Tibial artery (tissue), 4 donors: Measurements from ENCODE around the gene DAPK2.

Experiments used
- DNase-seq, 2 donors: peaks; one replicate each; pipeline ENCODE4 v3.0.0-alpha.2; 2019
- H3K27ac ChIP-seq, 2 donors: fragments of 200-600 bp; sonication (generic) in 1 of 2; 1 replicate in 1 of 2; 2 replicates in 1 of 2; pipeline ENCODE4 v1.5.1; 2018 to 2019; ENCODE audit warnings: mild to moderate bottlenecking in 1 of 2
- H3K27me3 ChIP-seq, 2 donors: fragments of 200-600 bp; sonication (generic) in 1 of 2; one replicate each; pipeline versions ENCODE4 v1.5.1 to v1.6.0; 2016 to 2019
- H3K36me3 ChIP-seq, 3 donors: fragments of 200-600 bp; sonication (generic) in 2 of 3; one replicate each; pipeline ENCODE4 v1.5.1; 2016 to 2019; ENCODE audit warnings: mild to moderate bottlenecking in 2 of 3
- H3K4me1 ChIP-seq, 4 donors: fragments of 200-600 bp; sonication (generic) in 2 of 4; 1 replicate in 3 of 4; 2 replicates in 1 of 4; pipeline ENCODE4 v1.5.1; 2016 to 2019
- H3K4me3 ChIP-seq, 2 donors: fragments of 200-600 bp; sonication (generic) in 1 of 2; 1 replicate in 1 of 2; 2 replicates in 1 of 2; pipeline ENCODE4 v1.5.1; 2018 to 2019; ENCODE audit warnings: mild to moderate bottlenecking in 2 of 2
- H3K9me3 ChIP-seq, 3 donors: fragments of 200-600 bp; sonication (generic) in 1 of 3; one replicate each; pipeline ENCODE4 v1.5.1; 2016 to 2019
- intact Hi-C: fragments of 100-400 bp; cut with DNase I; formaldehyde crosslinking; loops from one replicate; pipeline ENCODE4 v1.15.0; 2023; ENCODE audit warnings: low total_unique reads
- TF ChIP-seq, protein P1 (sequence below), 2 experiments: fragments of 200-600 bp in 1 of 2; fragments of 450-650 bp in 1 of 2; IDR thresholded peaks; one replicate each; pipeline ENCODE4 v1.5.1; 2017 to 2019; ENCODE audit warnings: antibody characterized with exemption in 2 of 2, mild to moderate bottlenecking in 1 of 2, moderate library complexity in 1 of 2

The DAPK2 gene

DNA sequence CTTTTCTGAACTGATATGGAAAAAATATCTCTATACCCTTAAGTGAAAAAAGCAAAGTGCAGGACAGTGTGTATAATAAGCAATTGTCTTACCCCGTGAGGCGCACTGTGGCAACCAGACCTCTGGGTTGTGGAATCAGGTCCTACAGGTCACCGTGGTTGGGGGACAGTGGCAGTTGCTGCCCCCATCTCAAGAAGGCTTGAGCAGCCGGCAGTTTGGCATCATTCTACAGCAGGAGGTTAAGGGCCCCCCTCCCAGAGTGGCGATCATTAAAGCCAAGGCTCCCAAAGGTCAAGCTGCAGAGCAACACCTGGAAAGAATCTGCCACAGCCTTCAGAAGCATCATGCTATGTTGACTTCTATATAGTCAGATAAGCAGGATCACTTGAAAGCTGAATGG, 156.5 kb downstream of the DAPK2 start:
- no peak for DNase-seq
- Histone ChIP-seq H3K27ac (no peak overlapping the region), H3K27me3 (no peaks in the 10 kb centered on the region), H3K4me1 (no peaks in the 10 kb centered on the region), H3K36me3 (no peaks in the 10 kb centered on the region), H3K9me3 (no peaks in the 10 kb centered on the region), H3K4me3 (no peak overlapping the region)
- intact Hi-C loops: loop anchor here (5.0 kb wide), 1 partner anchor 133 kb away; no protein-coding TSS in a partner anchor
- TF ChIP-seq, protein P1, sequence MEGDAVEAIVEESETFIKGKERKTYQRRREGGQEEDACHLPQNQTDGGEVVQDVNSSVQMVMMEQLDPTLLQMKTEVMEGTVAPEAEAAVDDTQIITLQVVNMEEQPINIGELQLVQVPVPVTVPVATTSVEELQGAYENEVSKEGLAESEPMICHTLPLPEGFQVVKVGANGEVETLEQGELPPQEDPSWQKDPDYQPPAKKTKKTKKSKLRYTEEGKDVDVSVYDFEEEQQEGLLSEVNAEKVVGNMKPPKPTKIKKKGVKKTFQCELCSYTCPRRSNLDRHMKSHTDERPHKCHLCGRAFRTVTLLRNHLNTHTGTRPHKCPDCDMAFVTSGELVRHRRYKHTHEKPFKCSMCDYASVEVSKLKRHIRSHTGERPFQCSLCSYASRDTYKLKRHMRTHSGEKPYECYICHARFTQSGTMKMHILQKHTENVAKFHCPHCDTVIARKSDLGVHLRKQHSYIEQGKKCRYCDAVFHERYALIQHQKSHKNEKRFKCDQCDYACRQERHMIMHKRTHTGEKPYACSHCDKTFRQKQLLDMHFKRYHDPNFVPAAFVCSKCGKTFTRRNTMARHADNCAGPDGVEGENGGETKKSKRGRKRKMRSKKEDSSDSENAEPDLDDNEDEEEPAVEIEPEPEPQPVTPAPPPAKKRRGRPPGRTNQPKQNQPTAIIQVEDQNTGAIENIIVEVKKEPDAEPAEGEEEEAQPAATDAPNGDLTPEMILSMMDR (IDR thresholded peaks at IDR 0.05): no peak

DNA sequence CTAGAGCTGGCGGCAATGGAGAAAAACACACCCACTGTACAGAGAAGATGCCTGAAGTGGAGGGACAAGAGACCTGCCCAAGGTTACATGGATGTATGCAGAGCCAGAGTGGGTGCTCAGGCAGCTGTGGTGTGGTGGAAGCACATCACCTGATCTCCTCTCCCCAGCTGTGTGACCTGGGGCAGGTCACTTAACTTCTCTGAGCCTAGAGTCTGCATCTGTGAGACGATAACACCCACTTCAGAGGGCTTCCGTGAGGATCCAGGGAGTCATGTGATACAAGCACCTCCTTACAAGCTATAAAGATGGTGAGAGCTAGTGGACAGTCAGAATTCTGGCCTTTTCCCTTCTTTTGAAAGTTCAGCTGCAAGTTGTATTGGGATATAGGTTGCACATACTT, 157.5 kb downstream of the DAPK2 start:
- H3K27me3 ChIP-seq: no peaks in the 10 kb centered on the region
- intact Hi-C loops: loop anchor here (5.0 kb wide), 1 partner anchor 132 kb away; no protein-coding TSS in a partner anchor
- H3K9me3 ChIP-seq: no peaks in the 10 kb centered on the region
- TF ChIP-seq, protein P1 (IDR thresholded peaks at IDR 0.05): no peak
- peak in 1 of 2 donors; percentile 29 for DNase-seq
- no peaks in the 10 kb centered on the region for H3K4me1 ChIP-seq
- no peak overlapping the region for H3K4me3 ChIP-seq
- H3K27ac ChIP-seq: no peak overlapping the region
- H3K36me3 ChIP-seq: no peaks in the 10 kb centered on the region

DNA sequence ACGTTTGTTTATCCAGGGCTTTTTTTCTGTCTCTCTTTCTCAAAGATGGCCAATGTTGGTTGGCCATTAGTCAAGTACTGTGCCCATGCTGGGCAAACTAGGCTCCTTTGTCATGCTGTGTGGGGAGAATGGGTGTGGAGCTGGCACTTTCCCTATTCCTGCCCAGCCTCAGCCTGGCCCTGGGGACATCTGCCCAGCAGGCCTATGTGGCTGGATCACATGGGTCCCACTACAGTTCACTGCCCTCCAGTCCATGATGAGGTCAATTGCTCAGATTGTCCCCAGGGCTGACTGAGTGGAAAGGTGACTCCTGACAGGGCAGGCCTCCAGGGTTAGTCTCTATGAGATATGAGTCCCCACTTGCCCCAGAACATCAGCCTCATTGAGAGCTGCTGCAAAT, 158.1 kb downstream of the DAPK2 start:
- DNase-seq: peak in 1 of 2 donors; percentile 53
- intact Hi-C loops: loop anchor here (5.0 kb wide), 1 partner anchor 131 kb away; no protein-coding TSS in a partner anchor
- Histone ChIP-seq H3K4me1 (no peaks in the 10 kb centered on the region), H3K27ac (no peak overlapping the region), H3K27me3 (no peaks in the 10 kb centered on the region), H3K9me3 (no peaks in the 10 kb centered on the region), H3K36me3 (no peaks in the 10 kb centered on the region), H3K4me3 (no peak overlapping the region)
- TF ChIP-seq, protein P1 (IDR thresholded peaks at IDR 0.05): no peak

DNA sequence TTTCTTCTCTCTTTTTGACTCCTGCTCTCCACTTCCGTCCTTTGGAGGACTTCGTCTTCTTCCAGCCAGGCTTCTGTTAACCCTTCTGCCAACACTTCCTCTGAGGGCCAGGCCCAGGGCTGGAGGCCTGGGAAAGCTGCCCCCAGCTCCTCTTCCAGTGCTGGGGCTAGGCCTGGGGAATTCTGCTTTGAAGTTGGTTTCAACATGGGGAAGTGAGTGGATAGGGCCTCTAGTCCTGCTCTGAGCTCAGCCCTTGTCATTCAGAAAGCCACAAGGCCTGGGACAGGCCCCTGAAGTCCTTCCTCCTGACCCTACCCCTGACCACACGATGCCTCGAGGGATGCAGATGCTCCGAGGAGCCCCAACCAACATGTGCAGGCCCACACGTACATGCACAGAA, 158.7 kb downstream of the DAPK2 start:
- Histone ChIP-seq H3K36me3 (no peaks in the 10 kb centered on the region), H3K9me3 (no peaks in the 10 kb centered on the region), H3K4me1 (no peaks in the 10 kb centered on the region), H3K27me3 (no peaks in the 10 kb centered on the region), H3K27ac (no peak overlapping the region), H3K4me3 (no peak overlapping the region)
- DNase-seq: peak in 1 of 2 donors; percentile 29
- TF ChIP-seq, protein P1 (IDR thresholded peaks at IDR 0.05): no peak
- intact Hi-C loops: loop anchor here (5.0 kb wide), 1 partner anchor 130 kb away; no protein-coding TSS in a partner anchor

DNA sequence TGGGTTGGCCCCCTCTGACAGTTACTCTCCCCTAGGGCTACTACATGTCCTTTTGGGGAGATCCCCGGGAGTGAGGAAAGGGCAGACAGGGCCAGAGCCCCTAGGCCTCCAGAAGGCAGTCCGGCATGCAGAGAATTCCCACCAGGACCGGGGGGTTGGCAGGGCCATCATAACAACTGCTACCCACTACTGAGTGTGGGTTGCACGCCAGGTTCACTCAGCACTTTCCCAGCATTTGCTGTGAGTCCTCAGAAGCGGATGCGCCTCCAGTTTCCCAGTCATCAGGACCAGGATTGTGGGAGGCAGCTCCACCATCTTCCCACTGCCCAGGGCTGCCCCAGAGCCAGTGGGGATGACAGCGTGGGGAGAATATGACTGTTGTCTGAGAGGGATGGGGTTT, 161.3 kb downstream of the DAPK2 start:
- Histone ChIP-seq H3K27ac (no peak overlapping the region), H3K4me3 (no peak overlapping the region), H3K4me1 (no peaks in the 10 kb centered on the region), H3K9me3 (no peaks in the 10 kb centered on the region), H3K36me3 (no peaks in the 10 kb centered on the region), H3K27me3 (no peaks in the 10 kb centered on the region)
- TF ChIP-seq, protein P1 (IDR thresholded peaks at IDR 0.05): no peak
- intact Hi-C loops: loop anchor here (5.0 kb wide), 1 partner anchor 128 kb away; no protein-coding TSS in a partner anchor
- DNase-seq: no peak

DNA sequence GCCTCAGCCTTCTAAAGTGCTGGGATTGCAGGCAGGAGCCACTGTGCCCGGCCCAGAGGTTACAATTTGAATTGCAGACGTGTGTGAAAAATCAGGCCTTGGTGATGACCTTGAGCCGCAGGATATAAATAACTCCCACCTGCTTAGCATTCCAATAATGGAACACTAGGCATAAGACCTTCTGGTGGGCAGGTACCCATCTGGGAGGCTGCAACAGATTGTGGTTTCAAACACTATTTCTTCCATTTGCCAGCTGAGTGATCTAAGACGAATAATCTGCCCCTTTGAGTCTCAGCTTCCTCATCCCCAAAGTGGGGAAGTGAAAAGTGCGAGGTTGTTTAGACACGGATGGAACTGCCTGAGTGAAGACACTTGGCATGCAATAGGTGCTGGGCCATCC, 164.9 kb downstream of the DAPK2 start:
- no peaks in the 10 kb centered on the region for H3K4me1 ChIP-seq

More for the DNA sequence above, 164.9 kb downstream of the DAPK2 start:
- TF ChIP-seq, protein P1 (IDR thresholded peaks at IDR 0.05): no peak
- Histone ChIP-seq H3K9me3 (no peaks in the 10 kb centered on the region), H3K36me3 (no peaks in the 10 kb centered on the region), H3K27ac (no peak overlapping the region), H3K27me3 (no peaks in the 10 kb centered on the region), H3K4me3 (no peak overlapping the region)
- intact Hi-C loops: no loop called here
- DNase-seq: no peak
